Fibroblast of skin of abdomen (primary cell): ENCODE results near the gene UBE2L3.

Experiments used
- DNase-seq: peaks from one replicate; pipeline ENCODE4 v3.0.0-alpha.2; 2013

Gene UBE2L3

DNA sequence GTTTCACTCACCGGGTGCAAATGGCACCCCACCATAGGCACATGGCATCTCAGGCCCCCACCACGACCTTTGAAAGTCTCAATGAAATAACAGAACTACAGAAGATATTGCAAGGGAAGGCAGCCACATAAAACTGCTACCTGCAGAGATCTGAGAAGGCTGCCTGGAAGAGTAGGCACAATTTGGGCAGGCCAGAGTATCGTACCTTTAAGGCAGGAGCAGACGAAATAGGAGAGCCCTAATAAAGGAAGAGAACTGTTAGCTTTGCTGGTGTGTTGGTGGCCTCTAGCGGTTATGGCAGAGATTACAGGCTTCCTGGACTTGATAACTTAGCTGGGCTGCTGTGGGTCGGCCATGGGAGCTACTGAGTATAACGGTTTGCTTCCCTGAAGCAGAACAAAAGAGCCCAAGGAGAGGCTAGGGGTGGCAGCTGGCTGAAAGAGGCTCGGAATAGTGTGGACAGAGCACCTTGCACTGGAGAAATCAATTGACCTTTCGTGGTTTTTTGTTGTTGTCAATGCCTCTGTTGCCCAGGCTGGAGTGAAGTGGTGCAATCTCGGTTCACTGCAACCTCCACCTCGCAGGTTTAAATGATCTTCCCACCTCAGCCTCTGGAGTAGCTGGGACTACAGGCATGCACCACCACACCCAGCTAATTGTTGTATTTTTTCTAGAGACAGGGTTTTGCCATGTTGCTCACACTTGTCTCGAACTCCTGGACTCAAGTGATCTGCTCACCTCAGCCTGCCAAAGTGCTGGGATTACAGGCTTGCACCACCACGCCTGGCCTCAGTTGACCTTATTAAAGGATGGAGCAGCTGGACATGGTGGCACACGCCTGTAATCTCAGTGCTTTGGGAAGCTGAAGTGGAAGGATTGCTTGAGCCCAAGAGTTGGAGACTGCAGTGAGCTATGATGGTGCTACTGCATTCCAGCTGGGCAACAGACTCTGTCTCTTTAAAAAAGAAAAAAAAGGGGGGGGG lies 79.4 kb downstream of the UBE2L3 start:
- DNase-seq = peak; percentile 74

DNA sequence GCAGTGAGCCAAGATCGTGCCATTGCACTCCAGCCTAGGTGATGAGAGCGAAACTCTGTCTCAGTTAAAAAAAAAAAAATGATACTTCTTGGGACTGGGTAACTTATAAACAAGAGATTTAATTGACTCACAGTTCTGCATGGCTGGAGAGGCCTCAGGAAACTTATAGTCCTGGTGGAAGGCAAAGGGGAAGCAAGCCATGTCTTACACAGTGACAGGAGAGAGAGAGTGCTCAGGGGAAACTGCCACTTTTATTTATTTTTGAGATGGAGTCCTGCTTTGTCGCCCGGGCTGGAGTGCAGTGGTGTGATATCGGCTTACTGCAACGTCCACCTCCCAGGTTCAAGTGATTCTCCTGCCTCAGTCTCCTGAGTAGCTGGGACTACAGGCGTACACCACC lies 82.8 kb downstream of the UBE2L3 start:
- DNase-seq = no peak

- no peak for DNase-seq
Measured at GRCh38 chr22:21650823-21651520, 83.5 kb downstream of the UBE2L3 start.

DNA sequence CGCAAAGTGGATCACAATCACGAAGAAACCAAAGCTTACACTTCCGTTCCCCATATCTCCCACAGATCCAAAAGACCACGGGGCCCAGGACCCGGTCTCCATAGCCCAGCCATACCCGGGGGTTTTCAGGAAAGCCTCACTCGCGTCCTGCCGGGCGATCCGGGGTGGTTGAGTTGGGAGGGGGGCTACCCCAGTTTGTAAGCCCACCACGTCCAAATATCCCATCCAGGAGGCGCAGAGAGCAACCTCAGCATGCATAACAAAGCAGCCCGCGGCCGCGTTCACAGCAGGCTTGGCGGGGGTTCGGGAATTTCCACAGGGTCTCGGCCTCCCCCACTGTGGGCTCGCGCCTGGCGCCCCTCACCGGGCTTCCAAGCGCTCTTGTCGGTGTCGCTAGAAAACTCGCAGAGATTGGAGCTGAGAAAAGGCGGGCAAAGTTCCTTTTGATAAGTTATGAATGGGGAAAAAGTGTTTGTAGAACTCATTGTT lies 84.1 kb downstream of the UBE2L3 start:
- DNase-seq = no peak

GRCh38 chr22:21652010-21652546 lies 84.6 kb downstream of the UBE2L3 start:
- DNase-seq = peak; percentile 87

DNA sequence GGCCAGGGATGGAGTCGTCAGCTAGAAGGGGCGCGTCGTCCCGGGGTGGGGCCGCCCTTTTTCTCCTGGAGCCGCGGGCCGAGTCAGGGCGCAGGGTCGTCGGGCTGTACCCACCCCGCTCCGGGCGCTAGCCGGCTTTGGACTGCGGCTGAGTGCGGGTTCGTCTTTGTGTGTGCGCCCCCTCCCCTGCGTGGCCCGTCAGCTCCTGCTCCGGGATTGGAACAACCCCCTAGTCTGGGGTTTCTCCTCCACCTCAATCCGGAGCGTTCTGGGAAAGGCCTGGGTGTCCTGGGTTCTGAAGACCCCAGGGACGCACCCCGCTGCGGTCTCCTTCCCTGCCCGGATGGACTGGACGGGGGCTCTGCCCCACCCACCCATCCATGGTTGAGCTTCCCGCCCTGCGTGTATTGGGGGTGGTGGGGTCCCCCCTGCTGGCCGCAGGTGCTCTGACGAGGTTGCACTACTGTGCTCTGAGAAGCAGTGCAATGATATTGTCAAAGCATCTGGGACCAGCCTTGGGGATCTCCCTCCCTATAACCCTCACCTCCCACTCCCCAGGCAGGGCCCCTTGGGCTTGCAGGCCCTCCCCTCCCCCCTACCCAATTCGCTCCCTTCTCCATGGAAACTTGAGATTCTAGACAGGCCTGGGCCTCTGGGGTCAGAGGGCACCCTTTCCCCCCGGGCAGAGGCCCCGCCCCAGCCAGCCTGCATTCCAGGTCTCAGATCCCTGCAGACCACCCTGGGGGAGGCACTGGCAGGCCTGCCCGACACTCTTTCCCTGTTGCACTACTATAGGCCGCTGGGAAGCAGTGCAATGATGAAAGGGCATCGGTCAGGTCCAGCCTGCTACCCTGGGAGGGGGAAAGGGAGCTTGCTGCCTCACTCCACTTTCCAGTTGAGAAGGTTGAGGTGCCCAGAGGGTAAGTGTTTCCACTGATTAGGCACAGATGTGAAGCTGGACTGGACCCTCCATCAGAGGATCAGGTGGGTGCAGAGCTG lies 85.3 kb downstream of the UBE2L3 start:
- no peak for DNase-seq

DNA sequence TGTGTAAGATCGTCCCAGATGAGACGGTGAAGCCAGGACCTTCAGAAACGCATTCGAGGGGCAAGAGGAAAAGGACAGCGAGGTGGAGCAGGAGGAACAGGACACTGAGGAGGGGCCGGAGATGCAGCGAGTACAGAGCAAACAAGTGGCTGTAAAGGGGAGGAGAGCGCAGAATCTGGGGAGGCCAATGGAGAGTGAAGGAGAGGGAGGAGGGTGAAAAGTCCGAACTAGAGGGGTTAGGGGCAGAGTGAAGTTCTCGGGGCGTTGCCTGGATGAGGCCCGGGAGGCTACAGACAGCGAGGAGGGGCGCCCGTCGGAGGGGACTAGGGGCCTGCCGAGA lies 89.5 kb downstream of the UBE2L3 start:
- no peak for DNase-seq

DNA sequence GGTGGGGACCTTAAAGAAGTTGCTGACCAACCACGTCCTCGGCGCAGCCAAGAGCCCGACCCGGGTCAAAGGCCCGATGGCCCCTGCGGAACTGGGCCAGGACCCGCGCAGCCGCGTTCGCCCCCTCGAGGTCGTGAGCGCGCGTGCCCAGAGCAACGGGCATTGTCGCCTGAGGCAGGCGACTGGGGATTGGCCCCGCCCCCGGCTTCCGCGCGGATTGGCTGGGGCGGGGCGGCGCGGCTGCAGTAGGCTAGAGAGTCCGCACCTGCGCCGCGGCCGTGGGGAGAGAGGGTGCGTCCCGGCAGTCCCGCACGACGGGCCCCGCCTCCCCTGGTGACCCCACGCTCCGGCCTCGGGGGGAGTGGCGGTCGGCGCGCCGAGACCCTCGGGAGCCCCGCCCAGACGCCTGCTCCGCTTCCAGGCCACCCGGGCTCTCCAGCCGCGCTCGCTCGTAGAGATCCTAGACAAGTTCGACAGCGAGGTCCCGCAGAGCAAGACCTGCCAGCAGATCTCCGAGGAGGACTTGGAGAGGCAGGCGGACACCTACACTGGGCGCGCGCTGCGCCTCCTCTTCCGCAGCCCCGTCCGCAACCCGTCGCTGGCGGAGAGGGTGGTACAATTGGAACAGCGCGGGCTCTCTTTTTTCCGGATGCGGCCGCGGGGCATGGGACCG lies 90.0 kb downstream of the UBE2L3 start:
- peak; percentile 23 for DNase-seq

DNA sequence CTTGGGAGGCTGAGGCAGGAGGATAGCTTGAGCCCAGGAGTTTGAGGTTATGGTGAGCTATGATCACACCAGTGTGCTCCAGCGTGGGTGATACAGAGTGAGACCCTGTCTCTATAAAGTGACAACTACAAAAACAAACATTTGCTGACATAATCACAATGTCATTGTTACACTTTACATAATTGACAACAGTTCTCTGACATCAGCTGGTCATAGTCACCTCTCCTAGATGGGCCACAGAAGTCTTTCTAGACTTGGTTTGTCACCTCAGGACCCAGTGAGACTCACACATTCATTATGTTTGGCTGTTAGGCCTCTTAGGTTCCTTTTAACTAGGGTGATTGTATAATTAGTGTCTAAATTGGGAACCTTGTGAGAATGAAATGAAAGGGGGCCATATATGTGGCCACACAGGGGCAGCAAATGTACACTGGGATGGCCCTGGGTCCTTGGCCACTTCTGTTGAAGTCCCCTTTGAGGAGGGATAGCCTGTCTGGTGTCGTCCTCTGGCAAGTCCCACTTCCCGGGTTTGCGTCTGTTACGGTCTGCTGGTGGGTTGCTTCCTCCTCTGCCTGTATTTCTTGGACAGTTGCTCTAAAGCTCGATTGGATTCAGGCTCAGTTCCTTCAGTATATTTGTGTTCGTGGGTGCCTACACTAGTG lies 92.5 kb downstream of the UBE2L3 start:
- DNase-seq = no peak

DNA sequence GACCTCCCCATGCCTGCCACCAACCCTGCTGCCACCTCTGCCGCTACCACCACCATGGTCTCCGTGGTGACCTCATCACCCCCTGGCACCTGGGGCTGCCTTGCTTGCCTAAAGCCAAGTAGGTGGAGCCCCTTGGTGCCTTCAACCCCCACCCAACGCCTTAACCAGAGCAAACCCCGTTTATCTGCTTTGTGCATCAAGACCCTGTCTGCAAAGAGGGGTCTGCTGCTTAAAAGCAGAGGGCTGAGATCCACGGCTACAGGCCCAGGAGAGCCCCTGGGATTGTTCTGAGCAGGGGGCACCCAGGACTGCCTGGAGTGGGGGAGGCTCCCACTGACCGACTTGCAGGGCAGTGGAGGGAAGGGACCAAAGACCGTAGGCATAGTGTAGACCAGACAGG lies 93.4 kb downstream of the UBE2L3 start:
- no peak for DNase-seq

DNA sequence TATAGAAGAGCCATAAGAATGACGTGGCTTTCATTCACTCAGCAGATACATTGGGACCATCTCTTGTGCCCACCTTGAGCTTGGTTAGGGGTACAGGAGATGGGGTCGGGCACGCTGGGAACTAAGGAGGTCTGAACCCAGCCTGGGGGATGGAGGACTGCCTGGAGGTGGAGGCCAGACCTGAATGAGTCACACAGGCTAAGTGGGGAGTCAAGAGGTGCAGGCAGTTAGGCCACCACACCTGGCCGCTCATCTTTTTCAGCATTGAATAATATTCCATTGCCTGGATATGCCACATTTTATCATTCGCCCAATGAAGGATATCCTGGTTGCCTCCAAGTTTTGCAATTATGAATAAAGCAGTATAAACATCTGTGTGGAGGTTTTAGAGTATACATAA lies 94.5 kb downstream of the UBE2L3 start:
- no peak for DNase-seq

- no peak for DNase-seq
Measured at GRCh38 chr22:21663738-21664137, 96.2 kb downstream of the UBE2L3 start.

DNA sequence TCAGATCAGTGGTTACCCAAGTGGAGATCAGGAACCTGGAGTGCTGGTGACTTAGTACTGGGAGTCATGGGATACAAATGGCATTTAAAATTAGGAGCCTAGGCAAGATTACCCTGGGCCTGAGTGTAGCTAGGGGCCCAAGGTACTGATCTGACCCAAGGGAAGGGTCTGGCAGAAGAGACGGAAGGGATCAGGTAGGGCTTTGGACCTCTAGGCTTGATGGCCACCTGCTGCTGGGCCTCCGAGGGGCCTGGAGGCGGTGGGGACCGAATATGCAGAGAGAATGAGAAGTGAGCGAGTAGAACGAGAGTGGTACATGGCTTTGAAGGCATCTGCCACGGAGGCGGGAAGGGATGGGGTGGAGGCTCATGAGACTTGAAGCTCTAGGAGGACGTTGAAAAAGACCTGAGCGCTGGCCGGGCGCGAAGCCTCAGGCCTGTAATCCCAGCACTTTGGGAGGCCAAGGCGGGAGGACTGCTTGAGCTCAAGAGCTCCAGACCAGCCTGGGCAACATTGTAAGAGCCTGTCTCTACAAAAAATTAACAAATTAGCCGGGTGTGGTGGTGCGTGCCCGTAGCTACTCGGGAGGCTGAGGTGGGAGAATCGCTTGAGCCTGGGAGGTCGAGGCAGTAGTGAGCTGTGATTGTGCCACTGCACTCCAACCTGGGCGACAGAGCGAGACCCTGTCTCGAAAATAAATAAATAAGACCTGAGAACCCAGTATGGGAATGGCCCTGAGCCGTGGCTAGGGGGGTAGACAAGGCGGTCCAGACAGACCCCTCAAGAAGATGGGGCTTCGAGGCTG lies 97.7 kb downstream of the UBE2L3 start:
- no peak for DNase-seq

DNA sequence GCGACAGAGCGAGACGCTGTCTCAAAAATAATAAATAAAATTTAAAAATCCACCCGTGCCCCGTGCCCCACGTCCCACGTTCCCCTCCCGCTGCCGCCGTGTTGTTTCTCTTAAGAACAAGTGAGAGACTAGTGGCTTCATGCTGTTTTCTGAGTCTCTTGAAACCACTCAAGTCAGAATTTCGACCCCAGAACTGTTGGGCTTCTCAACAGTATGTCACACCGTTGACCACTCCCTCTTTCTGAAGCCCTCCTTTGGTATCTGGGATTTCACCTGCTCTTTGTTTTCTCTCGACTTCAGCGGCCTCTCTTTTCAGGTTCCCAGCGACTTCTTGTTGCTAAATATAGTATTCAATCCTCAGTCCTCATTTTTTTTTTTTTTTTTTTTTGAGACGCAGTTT lies 99.3 kb downstream of the UBE2L3 start:
- DNase-seq = no peak

- no peak for DNase-seq
Measured at GRCh38 chr22:21669026-21669425, 101.5 kb downstream of the UBE2L3 start.

- DNase-seq = no peak
Measured at GRCh38 chr22:21672107-21672629, 104.7 kb downstream of the UBE2L3 start.
